Thyroid gland (tissue), 4 donors: ENCODE measurements around the gene HHIP.

Experiments
- POLR2A ChIP-seq, 2 donors: fragments of 450-650 bp; IDR thresholded peaks; one replicate each; pipeline ENCODE4 v1.6.1; 2017; ENCODE audit warnings: antibody characterized with exemption in 2 of 2, mild to moderate bottlenecking in 2 of 2, moderate library complexity in 1 of 2
- TF ChIP-seq, protein P1 (sequence below), 6 experiments: fragments of 200-600 bp in 3 of 6; fragments of 450-650 bp in 3 of 6; sonication (generic) in 3 of 6; IDR thresholded peaks; one replicate each; pipeline ENCODE4 v1.5.1; 2016 to 2019; ENCODE audit warnings: antibody characterized with exemption in 6 of 6, mild to moderate bottlenecking in 2 of 6, inconsistent platforms in 1 of 6, moderate library complexity in 1 of 6

GRCh38 chr4:144683516-144683915 lies 37.6 kb downstream of the HHIP start:
- TF ChIP-seq, protein P1, sequence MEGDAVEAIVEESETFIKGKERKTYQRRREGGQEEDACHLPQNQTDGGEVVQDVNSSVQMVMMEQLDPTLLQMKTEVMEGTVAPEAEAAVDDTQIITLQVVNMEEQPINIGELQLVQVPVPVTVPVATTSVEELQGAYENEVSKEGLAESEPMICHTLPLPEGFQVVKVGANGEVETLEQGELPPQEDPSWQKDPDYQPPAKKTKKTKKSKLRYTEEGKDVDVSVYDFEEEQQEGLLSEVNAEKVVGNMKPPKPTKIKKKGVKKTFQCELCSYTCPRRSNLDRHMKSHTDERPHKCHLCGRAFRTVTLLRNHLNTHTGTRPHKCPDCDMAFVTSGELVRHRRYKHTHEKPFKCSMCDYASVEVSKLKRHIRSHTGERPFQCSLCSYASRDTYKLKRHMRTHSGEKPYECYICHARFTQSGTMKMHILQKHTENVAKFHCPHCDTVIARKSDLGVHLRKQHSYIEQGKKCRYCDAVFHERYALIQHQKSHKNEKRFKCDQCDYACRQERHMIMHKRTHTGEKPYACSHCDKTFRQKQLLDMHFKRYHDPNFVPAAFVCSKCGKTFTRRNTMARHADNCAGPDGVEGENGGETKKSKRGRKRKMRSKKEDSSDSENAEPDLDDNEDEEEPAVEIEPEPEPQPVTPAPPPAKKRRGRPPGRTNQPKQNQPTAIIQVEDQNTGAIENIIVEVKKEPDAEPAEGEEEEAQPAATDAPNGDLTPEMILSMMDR (IDR thresholded peaks at IDR 0.05): no peak
- TF ChIP-seq POLR2A (IDR thresholded peaks at IDR 0.05): no peak
